ENCODE data around the gene ZER1.

The ZER1 gene

GRCh38 chr9:128770286-128771030, 1.3 kb downstream of the ZER1 start:
- TF ChIP-seq ZFP3 (CRISPR knock-in tag; IDR thresholded peaks at IDR 0.05), result no peak
- no peak for TF ChIP-seq POU6F1 (CRISPR knock-in tag; IDR thresholded peaks at IDR 0.05; ENCODE audit: borderline replicate concordance, low read depth)
- TF ChIP-seq ARNTL (CRISPR knock-in tag; IDR thresholded peaks at IDR 0.05; ENCODE audit: borderline replicate concordance, low read depth), result no peak
- no peak for TF ChIP-seq PPARA (CRISPR knock-in tag; IDR thresholded peaks at IDR 0.05; ENCODE audit: borderline replicate concordance)
- TF ChIP-seq ESRRG (CRISPR knock-in tag; IDR thresholded peaks at IDR 0.05), result no peak
- no peak for TF ChIP-seq ZFP30 (CRISPR knock-in tag; IDR thresholded peaks at IDR 0.05)
- no peak for TF ChIP-seq TSHZ2 (CRISPR knock-in tag; IDR thresholded peaks at IDR 0.05)
- TF ChIP-seq CREB5 (CRISPR knock-in tag; IDR thresholded peaks at IDR 0.05; ENCODE audit: low read depth), result no peak
- no peak for TF ChIP-seq GLIS3 (CRISPR knock-in tag; IDR thresholded peaks at IDR 0.05)
- no peak for TF ChIP-seq TOX (CRISPR knock-in tag; IDR thresholded peaks at IDR 0.05; ENCODE audit: borderline replicate concordance)
- no peak for TF ChIP-seq ZC3H10 (CRISPR knock-in tag; IDR thresholded peaks at IDR 0.05)
- no peak for TF ChIP-seq ZNF565 (CRISPR knock-in tag; conservative IDR thresholded peaks at IDR 0.05; ENCODE audit: low read depth)
- TF ChIP-seq RARB (CRISPR knock-in tag; IDR thresholded peaks at IDR 0.05), result no peak
- TF ChIP-seq ISL1 (CRISPR knock-in tag; IDR thresholded peaks at IDR 0.05), result no peak
- TF ChIP-seq CSRNP3 (CRISPR knock-in tag; IDR thresholded peaks at IDR 0.05), result no peak
- no peak for TF ChIP-seq OSR1 (CRISPR knock-in tag; IDR thresholded peaks at IDR 0.05)
- no peak for TF ChIP-seq SNAI2 (CRISPR knock-in tag; IDR thresholded peaks at IDR 0.05)
- TF ChIP-seq TCF4 (CRISPR knock-in tag; IDR thresholded peaks at IDR 0.05; ENCODE audit: borderline replicate concordance), result no peak
- TF ChIP-seq BACH2 (CRISPR knock-in tag; IDR thresholded peaks at IDR 0.05; ENCODE audit: borderline replicate concordance), result no peak
- ATAC-seq, result no peak

GRCh38 chr9:128768606-128769005, 3.1 kb downstream of the ZER1 start:
- TF ChIP-seq ZNF8 (CRISPR knock-in tag; IDR thresholded peaks at IDR 0.05), result no peak
- ATAC-seq, result no peak

GRCh38 chr9:128765499-128765898, 6.2 kb downstream of the ZER1 start:
- ATAC-seq, result no peak
- TF ChIP-seq GLIS3 (CRISPR knock-in tag; IDR thresholded peaks at IDR 0.05) (no peak), TOX (CRISPR knock-in tag; IDR thresholded peaks at IDR 0.05; ENCODE audit: borderline replicate concordance) (no peak), TCF4 (CRISPR knock-in tag; IDR thresholded peaks at IDR 0.05; ENCODE audit: borderline replicate concordance) (no peak), PATZ1 (CRISPR knock-in tag; IDR thresholded peaks at IDR 0.05; ENCODE audit: borderline replicate concordance) (no peak), SNAI2 (CRISPR knock-in tag; IDR thresholded peaks at IDR 0.05) (no peak), BACH2 (CRISPR knock-in tag; IDR thresholded peaks at IDR 0.05; ENCODE audit: borderline replicate concordance) (no peak), POU6F1 (CRISPR knock-in tag; IDR thresholded peaks at IDR 0.05; ENCODE audit: borderline replicate concordance, low read depth) (no peak), RARB (CRISPR knock-in tag; IDR thresholded peaks at IDR 0.05) (no peak), ZNF8 (CRISPR knock-in tag; IDR thresholded peaks at IDR 0.05) (no peak), CSDC2 (CRISPR knock-in tag; IDR thresholded peaks at IDR 0.05) (no peak), PPARA (CRISPR knock-in tag; IDR thresholded peaks at IDR 0.05; ENCODE audit: borderline replicate concordance) (no peak), ZNF565 (CRISPR knock-in tag; conservative IDR thresholded peaks at IDR 0.05; ENCODE audit: low read depth) (no peak), TSHZ2 (CRISPR knock-in tag; IDR thresholded peaks at IDR 0.05) (no peak), ESRRG (CRISPR knock-in tag; IDR thresholded peaks at IDR 0.05) (no peak), ZNF70 (CRISPR knock-in tag; IDR thresholded peaks at IDR 0.05) (no peak), ZC3H10 (CRISPR knock-in tag; IDR thresholded peaks at IDR 0.05) (no peak), ZFP30 (CRISPR knock-in tag; IDR thresholded peaks at IDR 0.05) (no peak)
